Endothelial cell of umbilical vein (primary cell): ENCODE results near the gene VDR. TPM values are rescaled to one million over a fixed set of nuclear protein-coding genes. Genes with fewer than 3 reads are reported as not detected.

Source experiments
- BruUV-seq: library from RNA; stranded (reverse); fragments of 400-500 nt; replicated peaks from 2 replicates; lab custom pipeline; 2021; lab: Mats Ljungman, UMichigan
- CTCF ChIA-PET: fragments of 300-600, 350-600 bp; sonication (Branson Sonifier 250); formaldehyde crosslinking; loops from one replicate; lab custom pipeline; 2021; ENCODE audit warnings: antibody characterized with exemption, inconsistent platforms; lab: Charles Lee
- POLR2A ChIA-PET: fragments of 300-600, 350-600 bp; sonication (Branson Sonifier 250); formaldehyde crosslinking; loops from one replicate; lab custom pipeline; 2021; ENCODE audit warnings: antibody characterized with exemption, inconsistent platforms; lab: Charles Lee
- DNase-seq: peaks from one replicate; pipeline ENCODE4 v3.0.0-alpha.2; 2011; ENCODE audit warnings: low read depth, low spot score
- FAIRE-seq: peaks from 2 replicates; lab custom pipeline; 2011; peaks lifted over from hg19 to GRCh38; lab: Jason Lieb, UNC
- H2AFZ ChIP-seq: 2 replicates; pipeline ENCODE4 v1.6.0; 2012; ENCODE audit warnings: low read depth, low read length, control low read depth, inconsistent platforms
- H3K27ac ChIP-seq: 2 replicates; pipeline ENCODE4 v1.5.1; 2011; ENCODE audit warnings: low read depth, mild to moderate bottlenecking, control low read depth, low read length, moderate library complexity; ENCODE audit not compliant: insufficient read depth
- H3K27me3 ChIP-seq, 2 experiments: 2 replicates each; pipeline versions ENCODE4 v1.6.0 to v1.6.1; 2011; ENCODE audit warnings: low read length in 2 of 2, mixed read lengths in 1 of 2; ENCODE audit not compliant: control insufficient read depth in 2 of 2, insufficient read depth in 2 of 2
- H3K36me3 ChIP-seq, 2 experiments: 2 replicates in 1 of 2; 3 replicates in 1 of 2; pipeline ENCODE4 v1.5.1; 2011; ENCODE audit warnings: low read length in 2 of 2, mild to moderate bottlenecking in 1 of 2, moderate library complexity in 1 of 2; ENCODE audit not compliant: control insufficient read depth in 2 of 2, insufficient read depth in 2 of 2; ENCODE audit errors: extremely low read depth in 1 of 2
- H3K4me1 ChIP-seq: 3 replicates; pipeline ENCODE4 v1.5.1; 2011; ENCODE audit warnings: mild to moderate bottlenecking, low read length; ENCODE audit not compliant: control insufficient read depth, insufficient read depth; ENCODE audit errors: extremely low read depth
- H3K4me2 ChIP-seq: 2 replicates; pipeline ENCODE4 v1.6.1; 2011; ENCODE audit warnings: low read length, control low read depth, mixed read lengths; ENCODE audit not compliant: insufficient read depth
- H3K4me3 ChIP-seq, 3 experiments: fragments of 200-600 bp in 1 of 3; sonication (generic), shearing (Covaris generic) in 1 of 3; replicated peaks in 1 of 3; 2 replicates each; pipeline ENCODE4 v1.5.1; 2011 to 2016; ENCODE audit warnings: control low read depth in 3 of 3, low read length in 3 of 3, mild to moderate bottlenecking in 2 of 3, inconsistent platforms in 1 of 3, low read depth in 1 of 3, moderate library complexity in 1 of 3; ENCODE audit not compliant: insufficient read depth in 1 of 3
- H3K79me2 ChIP-seq: 2 replicates; pipeline ENCODE4 v1.6.0; 2012; ENCODE audit warnings: low read length, inconsistent platforms; ENCODE audit not compliant: control insufficient read depth, insufficient read depth
- H3K9ac ChIP-seq: replicated peaks from 2 replicates; pipeline ENCODE3; 2011; ENCODE audit warnings: low read length, control low read depth; ENCODE audit not compliant: insufficient read depth; ENCODE audit errors: extremely low read depth
- H3K9me1 ChIP-seq: replicated peaks from 3 replicates; pipeline ENCODE4 v1.6.0; 2011; ENCODE audit warnings: mild to moderate bottlenecking, low read length; ENCODE audit not compliant: control insufficient read depth, insufficient read depth; ENCODE audit errors: extremely low read depth
- H3K9me3 ChIP-seq: replicated peaks from 2 replicates; pipeline ENCODE4 v1.5.1; 2012; ENCODE audit warnings: low read length, inconsistent platforms; ENCODE audit not compliant: control insufficient read depth, insufficient read depth
- H4K20me1 ChIP-seq: replicated peaks from 2 replicates; pipeline ENCODE3; 2011; ENCODE audit warnings: mild to moderate bottlenecking, low read length; ENCODE audit not compliant: control insufficient read depth, insufficient read depth; ENCODE audit errors: extremely low read depth
- EZH2 ChIP-seq: IDR thresholded peaks from 2 replicates; pipeline ENCODE4 v1.6.1; 2012; ENCODE audit warnings: borderline replicate concordance, low read depth, mild to moderate bottlenecking, moderate library complexity, low read length, inconsistent platforms; ENCODE audit not compliant: severe bottlenecking
- FOS ChIP-seq: IDR thresholded peaks from 2 replicates; pipeline ENCODE4 v1.6.1; 2011; ENCODE audit warnings: mild to moderate bottlenecking, low read length, moderate library complexity, borderline replicate concordance; ENCODE audit not compliant: insufficient read depth
- GATA2 ChIP-seq: IDR thresholded peaks from 2 replicates; pipeline ENCODE4 v1.7.0; 2011; ENCODE audit warnings: low read depth, mild to moderate bottlenecking, moderate library complexity, mixed read lengths, low read length; ENCODE audit not compliant: insufficient read length, insufficient read depth
- JUN ChIP-seq: IDR thresholded peaks from 2 replicates; pipeline ENCODE4 v1.6.1; 2011; ENCODE audit warnings: borderline replicate concordance, low read depth; ENCODE audit not compliant: insufficient read length, insufficient read depth
- MYC ChIP-seq: IDR thresholded peaks from one replicate; pipeline ENCODE4 v1.6.1; 2011; ENCODE audit warnings: mild to moderate bottlenecking, low read depth, low read length
- POLR2A ChIP-seq: IDR thresholded peaks from 2 replicates; pipeline ENCODE4 v1.6.1; 2012; ENCODE audit warnings: low read depth, mild to moderate bottlenecking, control low read depth, low read length
- POLR2AphosphoS5 ChIP-seq: IDR thresholded peaks from 2 replicates; pipeline ENCODE4 v1.6.1; 2012; ENCODE audit warnings: low read depth, mild to moderate bottlenecking, control low read depth, low read length, moderate library complexity; ENCODE audit not compliant: insufficient read depth
- dilution Hi-C: fragments of 300-500 bp; cut with MboI; formaldehyde crosslinking; loops from one replicate; pipeline ENCODE4 v1.15.0; 2019; ENCODE audit warnings: low sequenced_read_pairs; ENCODE audit not compliant: extremely low pct_ligation_motif_present
- intact Hi-C: fragments of 100-400 bp; cut with micrococcal nuclease; formaldehyde crosslinking; loops from one replicate; pipeline ENCODE4 v1.10.0; 2022
- polyA plus RNA-seq, 4 experiments: library from polyadenylated mRNA; depleted of rRNA in 3 of 4; stranded (reverse) in 3 of 4; unstranded in 1 of 4; fragments of >200 nt; gene quantifications; 2 replicates each; pipeline versions ENCODE4 v1.2.1 to v1.2.3, GENCODE V29; 2011 to 2012; ENCODE audit warnings: missing spikeins in 1 of 4
- total RNA-seq: library from RNA; stranded (reverse); gene quantifications from 2 replicates; pipeline ENCODE4 v1.2.3, GENCODE V29; 2021
- TF ChIP-seq, protein P1 (sequence below), 2 donors: IDR thresholded peaks; 1 replicate in 1 of 2; 2 replicates in 1 of 2; pipeline ENCODE4 v1.5.1; 2011; ENCODE audit warnings: low read length in 2 of 2, mild to moderate bottlenecking in 2 of 2, moderate library complexity in 2 of 2, control low read depth in 1 of 2, inconsistent platforms in 1 of 2, low read depth in 1 of 2; ENCODE audit not compliant: insufficient read depth in 1 of 2; ENCODE audit errors: extremely low read depth in 1 of 2
- TF ChIP-seq, protein P2 (sequence below): IDR thresholded peaks from 2 replicates; pipeline ENCODE4 v1.6.1; 2011; ENCODE audit not compliant: insufficient read depth, insufficient read length

VDR gene
- total and polyA plus RNA-seq, 2 donors (not counting 3 experiments of a cell fraction or from before 2014, with no cell fraction given), result 0.73 to 0.91 TPM

DNA sequence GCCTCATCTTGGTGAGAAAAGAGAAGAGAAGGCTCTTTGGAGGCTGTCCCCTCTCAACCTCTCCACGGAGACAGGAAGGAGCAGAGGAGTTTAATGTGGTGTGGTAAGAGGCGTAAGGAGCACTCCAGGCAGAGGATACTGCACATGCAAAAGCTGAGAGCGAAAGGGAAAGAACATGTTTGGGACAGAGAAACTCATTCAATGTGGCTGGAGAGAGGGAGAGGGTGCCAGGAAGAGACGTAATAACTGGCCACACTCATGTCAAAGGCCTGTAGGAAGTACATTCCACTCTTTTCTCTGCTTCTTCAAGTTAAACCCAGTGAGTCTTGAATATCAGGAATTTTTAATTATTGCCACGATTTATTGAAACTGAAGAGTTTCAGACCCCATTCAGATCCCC is 12.0 kb downstream of the VDR start:
- no peaks in the 10 kb centered on the region for H3K9me3 ChIP-seq
- no peaks in the 10 kb centered on the region for H3K36me3 ChIP-seq
- TF ChIP-seq FOS (no peak), POLR2A (no peak), MYC (no peak), EZH2 (no peak), POLR2AphosphoS5 (no peak), JUN (no peak), GATA2 (no peak)
- TF ChIP-seq, protein P1, sequence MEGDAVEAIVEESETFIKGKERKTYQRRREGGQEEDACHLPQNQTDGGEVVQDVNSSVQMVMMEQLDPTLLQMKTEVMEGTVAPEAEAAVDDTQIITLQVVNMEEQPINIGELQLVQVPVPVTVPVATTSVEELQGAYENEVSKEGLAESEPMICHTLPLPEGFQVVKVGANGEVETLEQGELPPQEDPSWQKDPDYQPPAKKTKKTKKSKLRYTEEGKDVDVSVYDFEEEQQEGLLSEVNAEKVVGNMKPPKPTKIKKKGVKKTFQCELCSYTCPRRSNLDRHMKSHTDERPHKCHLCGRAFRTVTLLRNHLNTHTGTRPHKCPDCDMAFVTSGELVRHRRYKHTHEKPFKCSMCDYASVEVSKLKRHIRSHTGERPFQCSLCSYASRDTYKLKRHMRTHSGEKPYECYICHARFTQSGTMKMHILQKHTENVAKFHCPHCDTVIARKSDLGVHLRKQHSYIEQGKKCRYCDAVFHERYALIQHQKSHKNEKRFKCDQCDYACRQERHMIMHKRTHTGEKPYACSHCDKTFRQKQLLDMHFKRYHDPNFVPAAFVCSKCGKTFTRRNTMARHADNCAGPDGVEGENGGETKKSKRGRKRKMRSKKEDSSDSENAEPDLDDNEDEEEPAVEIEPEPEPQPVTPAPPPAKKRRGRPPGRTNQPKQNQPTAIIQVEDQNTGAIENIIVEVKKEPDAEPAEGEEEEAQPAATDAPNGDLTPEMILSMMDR (IDR thresholded peaks at IDR 0.05; ENCODE audit: extremely low read depth in 1 of 2, insufficient read depth in 1 of 2, low read depth in 1 of 2, low read length in 2 of 2), result no peak
- TF ChIP-seq, protein P2, sequence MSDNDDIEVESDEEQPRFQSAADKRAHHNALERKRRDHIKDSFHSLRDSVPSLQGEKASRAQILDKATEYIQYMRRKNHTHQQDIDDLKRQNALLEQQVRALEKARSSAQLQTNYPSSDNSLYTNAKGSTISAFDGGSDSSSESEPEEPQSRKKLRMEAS, result no peak
- no peak overlapping the region for H3K4me3 ChIP-seq
- no TSS peak for BruUV-seq
- no peaks in the 10 kb centered on the region for H4K20me1 ChIP-seq
- H3K9me1 ChIP-seq, result no peaks in the 10 kb centered on the region
- no peak overlapping the region for H3K4me2 ChIP-seq
- no peak overlapping the region for H3K9ac ChIP-seq
- ChIA-PET CTCF (interaction anchor here (1.2 to 1.9 kb wide), 2 partner anchors 54 to 57 kb away, joined by 3 to 7 read pairs; no protein-coding TSS in a partner anchor), POLR2A (no interaction called here)
- DNase-seq (no peak), FAIRE-seq (no peak)
- intact Hi-C loops (no loop called here), dilution Hi-C loops (no loop called here)
- H3K27me3 ChIP-seq, result peaks cover 0 to 2% of the 10 kb centered on the region in 2 experiments
- no peak overlapping the region for H3K27ac ChIP-seq
- no peaks in the 10 kb centered on the region for H3K79me2 ChIP-seq
- peaks cover 7% of the 10 kb centered on the region for H3K4me1 ChIP-seq
- H2AFZ ChIP-seq, result no peak overlapping the region
